HEK293T (cell line): Measurements from ENCODE around the gene SLCO4A1.

Source experiments
- CTCF ChIA-PET: fragments of 350-600 bp; formaldehyde crosslinking; extraction: SDS; loops from one replicate; lab custom pipeline; 2021; ENCODE audit warnings: antibody characterized with exemption, inconsistent platforms; lab: Yijun Ruan, JAX
- POLR2A ChIA-PET: fragments of 350-600 bp; formaldehyde crosslinking; extraction: SDS; loops from one replicate; lab custom pipeline; 2020; ENCODE audit warnings: antibody characterized with exemption, inconsistent platforms; lab: Yijun Ruan, JAX
- DNase-seq: peaks from one replicate; pipeline ENCODE4 v3.0.0; 2012; ENCODE audit warnings: mixed read lengths; ENCODE audit errors: extremely low spot score
- ARNT ChIP-seq: fragments of 450-650 bp; IDR thresholded peaks from 2 replicates; pipeline ENCODE4 v1.6.1; 2017; ENCODE audit warnings: mild to moderate bottlenecking
- BHLHE40 ChIP-seq: fragments of 450-650 bp; IDR thresholded peaks from 2 replicates; pipeline ENCODE4 v1.6.1; 2016; ENCODE audit warnings: mild to moderate bottlenecking, moderate library complexity, borderline replicate concordance
- CTBP1 ChIP-seq: fragments of 450-650 bp; IDR thresholded peaks from 2 replicates; pipeline ENCODE4 v1.6.1; 2016; ENCODE audit warnings: borderline replicate concordance
- ELF4 ChIP-seq: fragments of 450-650 bp; IDR thresholded peaks from 2 replicates; pipeline ENCODE4 v1.6.1; 2017; ENCODE audit warnings: antibody characterized with exemption
- FOXA1 ChIP-seq: fragments of 450-650 bp; IDR thresholded peaks from 2 replicates; pipeline ENCODE4 v1.6.1; 2016; ENCODE audit warnings: mild to moderate bottlenecking
- FOXK2 ChIP-seq: fragments of 450-650 bp; IDR thresholded peaks from 2 replicates; pipeline ENCODE4 v1.6.1; 2016; ENCODE audit warnings: mild to moderate bottlenecking
- FOXM1 ChIP-seq: fragments of 450-650 bp; IDR thresholded peaks from 2 replicates; pipeline ENCODE4 v1.6.1; 2017; ENCODE audit warnings: mild to moderate bottlenecking, borderline replicate concordance
- HDGF ChIP-seq: fragments of 450-650 bp; IDR thresholded peaks from 2 replicates; pipeline ENCODE4 v1.6.1; 2017; ENCODE audit warnings: antibody characterized with exemption, borderline replicate concordance
- L3MBTL2 ChIP-seq: fragments of 450-650 bp; conservative IDR thresholded peaks from 2 replicates; pipeline ENCODE4 v1.6.1; 2016; ENCODE audit warnings: mild to moderate bottlenecking
- LEF1 ChIP-seq: fragments of 450-650 bp; IDR thresholded peaks from 2 replicates; pipeline ENCODE4 v1.6.1; 2017; ENCODE audit warnings: mild to moderate bottlenecking, borderline replicate concordance
- NFRKB ChIP-seq: fragments of 450-650 bp; IDR thresholded peaks from 2 replicates; pipeline ENCODE4 v1.6.1; 2016; ENCODE audit warnings: mild to moderate bottlenecking, moderate library complexity
- PKNOX1 ChIP-seq: fragments of 450-650 bp; IDR thresholded peaks from 2 replicates; pipeline ENCODE4 v1.6.1; 2016
- SP1 ChIP-seq: fragments of 450-650 bp; IDR thresholded peaks from 2 replicates; pipeline ENCODE4 v1.6.1; 2017
- SUZ12 ChIP-seq: fragments of 450-650 bp; IDR thresholded peaks from 2 replicates; pipeline ENCODE4 v1.6.1; 2016; ENCODE audit warnings: mild to moderate bottlenecking
- TARDBP ChIP-seq: fragments of 450-650 bp; IDR thresholded peaks from 2 replicates; pipeline ENCODE4 v1.6.1; 2016
- ZNF384 ChIP-seq: fragments of 450-650 bp; IDR thresholded peaks from 2 replicates; pipeline ENCODE4 v1.6.1; 2016

Gene SLCO4A1

GRCh38 chr20:62621251-62622110 is 20.8 kb upstream of the SLCO4A1 start:
- TF ChIP-seq CTBP1 (no peak), HDGF (no peak), ZNF384 (no peak), FOXM1 (no peak), FOXA1 (no peak), ELF4 (no peak), SP1 (no peak), BHLHE40 (no peak), ARNT (no peak), LEF1 (no peak), PKNOX1 (no peak), L3MBTL2 (no peak), FOXK2 (no peak), SUZ12 (no peak), TARDBP (no peak)
- ChIA-PET POLR2A (no interaction called here), CTCF (no interaction called here)
- no peak for DNase-seq

GRCh38 chr20:62622178-62622876 is 20.0 kb upstream of the SLCO4A1 start:
- DNase-seq, result no peak
- CTCF ChIA-PET, result interaction anchor here (0.6 kb wide), 1 partner anchor 706 kb away, joined by 3 read pairs; no protein-coding TSS in a partner anchor
- no peak for TF ChIP-seq FOXM1
- no peak for TF ChIP-seq FOXA1
- TF ChIP-seq HDGF, result no peak
- TF ChIP-seq ARNT, result no peak
- no peak for TF ChIP-seq ELF4
- TF ChIP-seq LEF1, result no peak
- TF ChIP-seq SUZ12, result no peak
- no peak for TF ChIP-seq ZNF384
- TF ChIP-seq BHLHE40, result no peak
- no peak for TF ChIP-seq TARDBP
- TF ChIP-seq L3MBTL2, result no peak
- TF ChIP-seq PKNOX1, result no peak
- no peak for TF ChIP-seq SP1
- no peak for TF ChIP-seq FOXK2
- POLR2A ChIA-PET, result no interaction called here

- ChIA-PET CTCF (interaction anchor here (0.6 kb wide), 2 partner anchors 11 to 707 kb away, joined by 3 read pairs; no protein-coding TSS in a partner anchor), POLR2A (interaction anchor here (0.6 to 3.0 kb wide), 9 partner anchors 10 to 636 kb away, joined by 3 to 11 read pairs (median 5); partner anchors contain the start of genes MRGBP and SLCO4A1)
- no peak for DNase-seq
- no peak for TF ChIP-seq ARNT
- no peak for TF ChIP-seq LEF1
- no peak for TF ChIP-seq L3MBTL2
- no peak for TF ChIP-seq ZNF384
- no peak for TF ChIP-seq SUZ12
- no peak for TF ChIP-seq CTBP1
- no peak for TF ChIP-seq SP1
- no peak for TF ChIP-seq FOXA1
- no peak for TF ChIP-seq BHLHE40
- TF ChIP-seq NFRKB, result no peak
- TF ChIP-seq ELF4, result no peak
- no peak for TF ChIP-seq FOXK2
- no peak for TF ChIP-seq HDGF
- no peak for TF ChIP-seq TARDBP
- TF ChIP-seq FOXM1, result no peak
- no peak for TF ChIP-seq PKNOX1
These were observed 19.3 kb upstream of the SLCO4A1 start for GRCh38 chr20:62622877-62623487.

- TF ChIP-seq HDGF, result no peak
- TF ChIP-seq NFRKB, result no peak
- no peak for TF ChIP-seq SUZ12
- TF ChIP-seq FOXM1, result no peak
- no peak for TF ChIP-seq FOXK2
- no peak for TF ChIP-seq SP1
- ChIA-PET CTCF (interaction anchor here (0.6 kb wide), 2 partner anchors 12 to 298 kb away, joined by 3 read pairs; no protein-coding TSS in a partner anchor), POLR2A (interaction anchor here (0.6 to 3.0 kb wide), 9 partner anchors 10 to 636 kb away, joined by 3 to 11 read pairs (median 5); partner anchors contain the start of genes MRGBP and SLCO4A1)
- peak; percentile 78 for DNase-seq
These were observed 18.6 kb upstream of the SLCO4A1 start for GRCh38 chr20:62623488-62624324.

- ChIA-PET POLR2A (interaction anchor here (1.2 to 3.0 kb wide), 8 partner anchors 11 to 172 kb away, joined by 3 to 11 read pairs (median 5); partner anchors contain the start of genes MRGBP and SLCO4A1), CTCF (interaction anchor here (0.6 kb wide), 1 partner anchor 297 kb away, joined by 3 read pairs; no protein-coding TSS in a partner anchor)
- TF ChIP-seq FOXK2 (no peak), HDGF (no peak), PKNOX1 (no peak), BHLHE40 (no peak), L3MBTL2 (no peak), NFRKB (no peak), ZNF384 (no peak), SUZ12 (no peak), TARDBP (no peak), FOXM1 (no peak), ARNT (no peak), FOXA1 (no peak), LEF1 (no peak), CTBP1 (no peak)
- no peak for DNase-seq
These were observed 18.0 kb upstream of the SLCO4A1 start for GRCh38 chr20:62624325-62624690.
